PC-3 (cell line): Measurements from ENCODE around the gene CSRP3. TPM values are rescaled to one million over a fixed set of nuclear protein-coding genes. Genes with fewer than 3 reads are reported as not detected.

Experiments used
- ATAC-seq: fragments of 200-7000 bp; cut with Tn5 transposase; 2 replicates; pipeline ENCODE4 v1.9.1; 2020; ENCODE audit warnings: mild to moderate bottlenecking, moderate library complexity
- BruUV-seq: library from RNA; stranded (reverse); fragments of 400-500 nt; replicated peaks from 2 replicates; lab custom pipeline; 2021; lab: Mats Ljungman, UMichigan
- CTCF ChIA-PET: fragments of 300-600 bp; sonication (Branson Sonifier 250); formaldehyde crosslinking; loops from one replicate; lab custom pipeline; 2022; ENCODE audit warnings: antibody characterized with exemption; lab: Charles Lee
- POLR2A ChIA-PET: fragments of 300-600 bp; sonication (Branson Sonifier 250); formaldehyde crosslinking; loops from one replicate; lab custom pipeline; 2022; ENCODE audit warnings: antibody characterized with exemption; ENCODE audit not compliant: unreplicated experiment; lab: Charles Lee
- DNase-seq: peaks from one replicate; pipeline ENCODE4 v3.0.0-alpha.2; 2015
- H2AFZ ChIP-seq: fragments of 300-600 bp; sonication (generic); 2 replicates; pipeline ENCODE4 v1.6.0; 2016; ENCODE audit warnings: antibody characterized with exemption, low read length
- H3F3A ChIP-seq: fragments of 300-600 bp; sonication (generic); one replicate; pipeline ENCODE4 v1.6.0; 2017; ENCODE audit warnings: antibody characterized with exemption, low read length, control low read depth, mild to moderate bottlenecking; ENCODE audit not compliant: unreplicated experiment
- H3K27ac ChIP-seq: fragments of 300-600 bp; sonication (generic); 2 replicates; pipeline ENCODE4 v1.5.1; 2016; ENCODE audit warnings: mild to moderate bottlenecking, low read length
- H3K27me3 ChIP-seq: fragments of 300-600 bp; sonication (generic); 2 replicates; pipeline ENCODE4 v1.6.1; 2016; ENCODE audit warnings: low read length, mixed read lengths
- H3K36me3 ChIP-seq: fragments of 300-600 bp; sonication (generic); 2 replicates; pipeline ENCODE4 v1.6.1; 2016; ENCODE audit warnings: low read depth, mixed run types, low read length, mixed read lengths
- H3K4me1 ChIP-seq: fragments of 300-600 bp; sonication (generic); 2 replicates; pipeline ENCODE4 v1.5.1; 2016; ENCODE audit warnings: low read length; ENCODE audit not compliant: insufficient read depth
- H3K4me2 ChIP-seq: fragments of 300-600 bp; sonication (generic); 2 replicates; pipeline ENCODE4 v1.6.0; 2016; ENCODE audit warnings: low read length
- H3K4me3 ChIP-seq: fragments of 300-600 bp; sonication (generic); 2 replicates; pipeline ENCODE4 v1.5.1; 2016; ENCODE audit warnings: mild to moderate bottlenecking, low read length, mixed read lengths
- H3K79me2 ChIP-seq: fragments of 300-600 bp; sonication (generic); 2 replicates; pipeline ENCODE4 v1.6.1; 2017; ENCODE audit warnings: low read length, mixed read lengths
- H3K9ac ChIP-seq: fragments of 300-600 bp; sonication (generic); 2 replicates; pipeline ENCODE4 v1.6.0; 2016; ENCODE audit warnings: mild to moderate bottlenecking, low read length
- H3K9me2 ChIP-seq: fragments of 300-600 bp; sonication (generic); replicated peaks from 2 replicates; pipeline ENCODE4 v1.6.1; 2016; ENCODE audit warnings: mixed run types, low read length, mixed read lengths
- H3K9me3 ChIP-seq: fragments of 300-600 bp; sonication (generic); 2 replicates; pipeline ENCODE4 v1.6.1; 2016; ENCODE audit warnings: low read length, mixed read lengths
- H4K20me1 ChIP-seq: fragments of 300-600 bp; sonication (generic); 2 replicates; pipeline ENCODE4 v1.6.1; 2016; ENCODE audit warnings: low read length, mixed read lengths
- CTCF ChIP-seq: fragments of 300-600 bp; sonication (generic); conservative IDR thresholded peaks from 2 replicates; pipeline ENCODE4 v1.5.1; 2017; ENCODE audit warnings: antibody characterized with exemption, low read depth, mild to moderate bottlenecking, low read length
- EZH2 ChIP-seq: fragments of 300-600 bp; sonication (generic); IDR thresholded peaks from one replicate; pipeline ENCODE4 v1.6.1; 2017; ENCODE audit warnings: antibody characterized with exemption, mild to moderate bottlenecking, low read length; ENCODE audit not compliant: unreplicated experiment
- EZH2phosphoT487 ChIP-seq: fragments of 300-600 bp; sonication (generic); IDR thresholded peaks from 2 replicates; pipeline ENCODE4 v1.6.1; 2018; ENCODE audit warnings: mild to moderate bottlenecking, antibody characterized with exemption, low read length, borderline replicate concordance
- intact Hi-C: fragments of 100-400 bp; cut with micrococcal nuclease; formaldehyde crosslinking; loops from 2 replicates; pipeline ENCODE4 v1.9.0; 2023
- total RNA-seq: library from RNA; depleted of rRNA; stranded (reverse); fragments of >200 nt; gene quantifications from 2 replicates; pipeline ENCODE4 v1.2.3, GENCODE V29; 2014

The CSRP3 gene
- total RNA-seq, 1 experiment from 2014 or later, result not detected

- POLR2A ChIA-PET, result no interaction called here
- no peaks in the 10 kb centered on the region for H3K9me3 ChIP-seq
- no peaks in the 10 kb centered on the region for H3K36me3 ChIP-seq
- H3F3A ChIP-seq, result no peaks in the 10 kb centered on the region
- no TSS peak for BruUV-seq
- no peaks in the 10 kb centered on the region for H3K79me2 ChIP-seq
- H3K9ac ChIP-seq, result no peak overlapping the region
- no peak overlapping the region for H2AFZ ChIP-seq
- H3K27ac ChIP-seq, result no peak overlapping the region
- no peaks in the 10 kb centered on the region for H3K27me3 ChIP-seq
- no peaks in the 10 kb centered on the region for H3K9me2 ChIP-seq
- H3K4me1 ChIP-seq, result no peaks in the 10 kb centered on the region
- CTCF ChIA-PET, result no interaction called here
- no peak overlapping the region for H3K4me2 ChIP-seq
- intact Hi-C loops, result no loop called here
- H4K20me1 ChIP-seq, result no peaks in the 10 kb centered on the region
- no peak for ATAC-seq
- TF ChIP-seq CTCF (no peak), EZH2 (no peak), EZH2phosphoT487 (no peak)
- H3K4me3 ChIP-seq, result no peak overlapping the region
- DNase-seq, result no peak
Observed at GRCh38 chr11:19191530-19192169, 10.1 kb downstream of the CSRP3 start.

GRCh38 chr11:19187833-19188258 lies 13.9 kb downstream of the CSRP3 start:
- TF ChIP-seq EZH2phosphoT487, result no peak
- no peak for TF ChIP-seq EZH2
- no peak for TF ChIP-seq CTCF
- POLR2A ChIA-PET, result no interaction called here
- Histone ChIP-seq H3F3A (no peaks in the 10 kb centered on the region), H4K20me1 (no peaks in the 10 kb centered on the region), H2AFZ (no peak overlapping the region), H3K9me3 (no peaks in the 10 kb centered on the region), H3K9ac (no peak overlapping the region), H3K79me2 (no peaks in the 10 kb centered on the region), H3K27me3 (no peaks in the 10 kb centered on the region), H3K4me1 (no peaks in the 10 kb centered on the region), H3K9me2 (no peaks in the 10 kb centered on the region), H3K27ac (0 out of 2 replicates have a peak overlapping the region, but pooled peaks have one; percentile 16), H3K36me3 (no peaks in the 10 kb centered on the region), H3K4me2 (no peak overlapping the region), H3K4me3 (no peak overlapping the region)
- ATAC-seq, result peak; percentile 63
- peak; percentile 11 for DNase-seq
- intact Hi-C loops, result no loop called here
- CTCF ChIA-PET, result no interaction called here
- BruUV-seq, result no TSS peak

GRCh38 chr11:19187114-19187832 lies 14.5 kb downstream of the CSRP3 start:
- no peak overlapping the region for H3K9ac ChIP-seq
- H3K9me3 ChIP-seq, result no peaks in the 10 kb centered on the region
- H3F3A ChIP-seq, result no peaks in the 10 kb centered on the region
- intact Hi-C loops, result no loop called here
- no peaks in the 10 kb centered on the region for H3K27me3 ChIP-seq
- no peaks in the 10 kb centered on the region for H3K4me1 ChIP-seq
- no peak overlapping the region for H3K4me2 ChIP-seq
- no peaks in the 10 kb centered on the region for H3K79me2 ChIP-seq
- H3K27ac ChIP-seq, result 0 out of 2 replicates have a peak overlapping the region, but pooled peaks have one; percentile 16
- no peaks in the 10 kb centered on the region for H4K20me1 ChIP-seq
- no peak overlapping the region for H3K4me3 ChIP-seq
- no peaks in the 10 kb centered on the region for H3K36me3 ChIP-seq
- H2AFZ ChIP-seq, result no peak overlapping the region
- peak; percentile 46 for ATAC-seq
- no peak for TF ChIP-seq EZH2
- TF ChIP-seq CTCF, result no peak
- no peak for TF ChIP-seq EZH2phosphoT487
- ChIA-PET POLR2A (no interaction called here), CTCF (no interaction called here)
- no peaks in the 10 kb centered on the region for H3K9me2 ChIP-seq
- BruUV-seq, result no TSS peak
- DNase-seq, result no peak
